GM03348 (cell line): ENCODE results near the gene SLC35G6.
"Not testable (repeated sequence)": the region's sequence is repeated elsewhere in the genome, so short reads cannot be mapped to it uniquely, and the experiment has no call there.

Source experiments
- DNase-seq: peaks from one replicate; pipeline ENCODE4 v3.0.0; 2012; ENCODE audit warnings: low spot score

Gene SLC35G6

DNA sequence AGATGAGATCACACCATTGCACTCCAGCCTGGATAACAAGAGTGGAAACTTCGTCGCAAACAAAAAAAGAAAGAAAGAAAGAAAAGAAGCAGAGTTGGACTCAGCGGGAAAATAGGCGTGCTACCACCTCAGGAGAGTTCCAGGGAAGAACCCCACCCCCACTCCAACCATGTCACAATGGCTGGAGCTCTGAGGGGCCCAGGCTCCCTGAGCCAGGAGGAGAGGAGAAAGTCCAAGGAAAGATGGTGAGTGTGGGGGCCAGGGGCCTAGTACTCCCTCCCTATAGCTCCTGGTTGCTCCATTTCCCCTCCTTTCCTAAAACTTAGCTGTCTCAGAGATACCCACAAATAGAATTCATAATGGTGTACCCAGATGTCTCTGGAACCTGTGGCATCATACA, at the start of gene SLC35G6:
TSS of gene SLC35G6 (plus strand) at position 172 of the 400 bp plus-strand sequence. CDS start at position 243, 71 bp downstream.
- not testable (repeated sequence) for DNase-seq

DNA sequence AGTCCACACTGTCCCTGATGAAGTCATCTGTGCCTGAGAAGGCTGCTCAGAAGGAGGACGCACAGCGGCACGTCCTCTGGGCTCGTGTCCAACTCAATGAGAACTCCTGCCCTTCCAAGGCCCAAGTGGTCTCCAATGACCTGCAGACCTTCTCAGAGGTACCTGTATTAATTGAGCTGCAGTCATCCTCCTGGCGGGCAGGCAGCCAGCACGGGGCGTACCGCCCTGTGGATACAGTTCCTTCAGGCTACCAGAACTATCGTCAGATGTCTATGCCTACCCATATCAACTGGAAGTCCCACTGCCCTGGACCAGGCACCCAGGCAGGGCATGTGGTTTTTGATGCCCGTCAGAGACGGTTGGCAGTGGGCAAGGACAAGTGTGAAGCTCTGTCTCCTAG, 49.0 kb upstream of the SLC35G6 start:
- DNase-seq = no peak

GRCh38 chr17:7435676-7436555, 45.3 kb upstream of the SLC35G6 start:
- no peak for DNase-seq

- DNase-seq = peak; percentile 91
Observed at GRCh38 chr17:7436556-7437368, 44.5 kb upstream of the SLC35G6 start.

DNA sequence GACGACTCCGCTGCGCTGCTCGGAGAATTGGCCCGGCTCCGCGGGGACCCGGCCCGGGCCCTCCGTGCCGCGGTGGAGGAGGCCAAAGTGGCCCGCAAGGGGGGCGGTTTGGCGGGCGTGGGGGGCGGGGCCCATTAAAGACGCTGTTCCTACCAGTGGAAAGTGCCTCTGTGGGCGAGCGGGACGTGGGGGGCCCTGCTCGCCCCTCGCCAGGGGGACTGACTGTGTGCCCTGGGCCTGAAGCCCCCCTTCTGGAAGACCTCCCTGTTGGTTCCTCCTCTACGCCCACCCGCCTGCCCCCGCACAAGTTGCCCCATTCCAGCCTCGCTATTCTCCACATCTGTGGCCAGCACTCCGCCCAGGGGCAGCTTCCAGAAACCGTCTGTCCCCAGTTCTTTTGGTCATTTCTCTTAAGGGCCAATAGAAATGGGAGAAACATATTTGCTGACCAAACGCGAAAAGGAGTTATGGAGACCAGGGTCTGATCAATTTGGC, 43.8 kb upstream of the SLC35G6 start:
- DNase-seq = no peak

GRCh38 chr17:7437950-7438614, 43.2 kb upstream of the SLC35G6 start:
- DNase-seq = no peak

DNA sequence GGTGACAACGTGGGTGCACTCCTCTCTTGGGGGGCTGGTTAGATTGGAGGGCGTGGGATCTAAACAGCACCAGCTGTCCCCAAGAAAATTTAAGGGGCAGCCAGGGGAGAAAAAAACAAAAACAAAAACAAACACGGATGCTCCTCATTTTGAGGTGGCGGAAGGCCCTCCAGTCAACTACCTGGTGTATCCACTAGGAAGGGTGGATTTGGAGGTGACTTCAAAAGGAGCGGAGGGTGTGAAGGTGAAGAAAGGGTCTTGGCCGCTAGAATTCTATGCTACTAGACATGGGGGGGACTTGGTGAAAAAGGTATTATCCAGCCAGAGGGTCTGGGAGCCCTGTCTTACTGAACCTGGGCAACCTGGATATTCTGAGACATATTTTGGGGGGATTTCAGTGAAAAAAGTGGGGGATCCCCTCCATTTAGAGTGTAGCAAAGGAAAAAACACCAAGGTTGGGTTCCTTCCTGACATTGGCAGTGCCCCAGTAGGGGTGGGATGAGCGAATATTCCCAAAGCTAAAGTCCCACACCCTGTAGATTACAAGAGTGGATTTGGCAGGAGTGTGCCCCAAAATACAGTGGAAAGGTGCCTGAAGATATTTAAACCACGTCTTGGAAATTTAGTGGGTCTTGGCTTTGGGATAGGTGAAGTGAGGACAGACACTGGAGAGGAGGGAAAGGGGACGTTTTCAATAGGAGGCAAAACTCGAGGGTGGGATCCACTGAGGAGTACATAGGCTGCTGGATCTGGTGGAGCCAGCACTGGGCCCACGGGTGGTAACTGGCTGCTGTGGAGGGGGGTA, 42.4 kb upstream of the SLC35G6 start:
- DNase-seq = no peak

DNA sequence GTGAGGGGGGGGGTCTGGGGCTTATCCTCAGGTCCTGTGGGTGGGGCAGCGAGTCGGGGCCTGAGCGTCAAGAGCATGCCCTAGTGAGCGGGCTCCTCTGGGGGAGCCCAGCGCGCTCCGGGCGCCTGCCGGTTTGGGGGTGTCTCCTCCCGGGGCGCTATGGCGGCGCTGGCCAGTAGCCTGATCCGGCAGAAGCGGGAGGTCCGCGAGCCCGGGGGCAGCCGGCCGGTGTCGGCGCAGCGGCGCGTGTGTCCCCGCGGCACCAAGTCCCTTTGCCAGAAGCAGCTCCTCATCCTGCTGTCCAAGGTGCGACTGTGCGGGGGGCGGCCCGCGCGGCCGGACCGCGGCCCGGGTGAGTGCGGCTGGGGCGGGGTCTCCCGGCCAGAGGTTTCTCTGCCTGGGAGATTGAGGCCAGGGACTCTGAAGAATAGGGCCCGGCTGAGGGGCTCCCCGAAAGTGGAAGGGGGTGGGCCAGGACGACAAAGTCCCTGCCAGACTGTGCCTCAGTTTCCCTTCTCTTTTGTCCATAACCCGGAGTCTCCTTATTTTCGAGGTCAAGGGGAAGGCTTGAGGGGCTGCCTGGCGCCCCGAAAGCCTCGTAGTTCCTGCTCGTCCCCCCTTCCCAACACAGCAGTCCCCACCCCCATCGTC, 41.7 kb upstream of the SLC35G6 start, which contains the start of gene FGF11:
TSS of gene FGF11 (plus strand) at position 51 of the 651 bp plus-strand sequence. CDS start at position 160, 109 bp downstream.
- no peak for DNase-seq

DNA sequence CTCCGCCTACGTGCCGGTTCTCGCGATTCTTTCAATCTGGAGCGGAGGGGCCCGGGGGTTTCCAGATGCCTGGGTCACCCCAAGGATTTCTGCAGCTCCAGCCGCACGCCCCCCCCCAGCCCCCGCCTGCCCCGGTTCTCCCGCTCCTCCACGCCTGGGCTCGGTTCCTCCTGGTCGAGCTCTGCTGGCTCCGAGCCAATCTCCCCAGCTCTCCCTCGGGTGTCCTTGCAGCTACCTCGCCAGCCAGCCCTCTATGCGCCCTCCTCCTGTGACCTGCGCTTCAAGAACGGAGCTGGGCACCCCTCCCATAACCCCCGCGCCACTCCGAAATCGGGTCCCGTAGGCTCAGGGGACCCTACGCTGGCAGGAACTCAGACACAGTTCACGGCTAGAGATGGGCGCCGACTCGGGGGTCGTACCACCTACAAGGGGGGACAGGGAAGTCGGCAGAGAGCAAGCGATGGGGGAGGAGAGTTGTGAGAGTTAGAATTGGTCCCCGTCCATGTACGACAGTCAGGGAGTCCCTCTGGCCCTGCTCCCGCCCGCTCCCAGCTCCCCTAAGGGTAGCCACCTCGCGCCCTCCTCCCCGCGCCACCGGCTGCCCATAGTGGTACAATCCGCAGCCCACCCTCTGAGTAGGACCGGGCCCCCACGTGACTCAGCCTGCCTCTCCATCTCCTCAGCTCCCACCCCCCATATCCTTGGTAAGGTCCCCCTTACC, 41.0 kb upstream of the SLC35G6 start:
- DNase-seq = peak; percentile 37

GRCh38 chr17:7440834-7441195, 40.4 kb upstream of the SLC35G6 start:
- DNase-seq = no peak

DNA sequence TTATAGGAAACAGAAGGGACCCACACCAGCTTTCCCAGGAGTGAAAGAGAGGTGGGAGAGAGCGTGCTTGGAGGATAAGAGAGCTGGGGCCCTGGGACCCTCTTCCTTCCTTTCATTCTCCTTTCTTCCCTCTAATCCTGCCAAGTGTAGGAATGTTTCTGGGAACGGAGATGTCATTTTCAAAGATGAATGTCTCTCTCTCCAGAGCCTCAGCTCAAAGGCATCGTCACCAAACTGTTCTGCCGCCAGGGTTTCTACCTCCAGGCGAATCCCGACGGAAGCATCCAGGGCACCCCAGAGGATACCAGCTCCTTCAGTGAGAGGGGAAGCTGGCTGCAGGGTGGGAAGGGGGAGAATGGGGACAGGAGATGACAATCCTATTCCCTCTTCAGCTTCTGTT, 40.0 kb upstream of the SLC35G6 start:
- no peak for DNase-seq

GRCh38 chr17:7442142-7442541, 39.1 kb upstream of the SLC35G6 start:
- DNase-seq = no peak

DNA sequence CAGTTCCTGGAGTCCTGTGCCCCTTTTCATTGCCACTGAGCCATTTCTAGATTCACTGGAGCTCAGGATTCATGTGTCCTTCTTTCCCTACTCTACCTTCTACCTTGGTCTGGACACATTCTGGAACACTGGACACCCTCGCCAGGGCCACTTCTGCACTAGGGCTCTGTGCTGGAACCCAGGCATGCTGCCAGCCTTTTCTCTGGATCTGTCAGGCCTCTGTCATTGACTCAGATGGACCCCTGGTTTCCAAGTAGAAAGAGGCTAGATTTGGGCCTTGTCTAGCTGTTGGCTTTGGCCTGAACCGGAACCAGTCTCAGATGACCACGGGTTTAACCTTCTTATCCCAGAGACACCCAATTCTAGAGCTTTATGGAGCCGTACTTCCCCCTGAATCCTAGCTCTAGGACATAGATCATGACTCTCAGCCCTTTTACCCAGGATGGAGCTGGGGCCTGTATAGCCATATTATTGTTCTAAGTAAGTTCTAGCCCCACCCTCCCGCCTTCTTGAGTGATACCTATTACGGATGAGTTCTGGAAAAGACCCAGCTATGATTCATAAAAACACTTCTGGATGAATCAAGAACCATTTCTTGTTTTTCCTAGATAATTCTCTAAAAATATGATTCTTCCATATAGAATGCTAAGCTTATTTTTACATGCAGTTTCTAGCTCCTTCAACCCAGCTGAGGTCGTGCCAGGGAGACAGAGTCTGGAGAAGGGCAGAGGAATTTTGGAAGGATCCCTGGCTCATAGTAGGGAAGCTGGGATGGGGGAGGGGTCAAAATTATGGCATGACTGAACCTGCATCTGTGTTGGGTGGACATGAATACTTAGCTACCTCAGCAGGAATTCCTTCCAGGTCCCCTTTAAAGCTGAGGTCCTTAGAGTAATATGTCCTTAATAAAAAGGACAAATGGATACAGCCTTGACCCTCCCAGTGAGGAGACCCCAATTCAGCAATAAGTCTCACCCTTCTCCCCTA, 37.5 kb upstream of the SLC35G6 start:
- no peak for DNase-seq

GRCh38 chr17:7444682-7445618, 36.3 kb upstream of the SLC35G6 start, which contains the start of gene CHRNB1:
TSS of gene CHRNB1 (plus strand) at chr17:7445061. CDS start at chr17:7445128, 67 bp downstream.
- peak; percentile 77 for DNase-seq

GRCh38 chr17:7445619-7445968, 35.7 kb upstream of the SLC35G6 start:
- DNase-seq = no peak

DNA sequence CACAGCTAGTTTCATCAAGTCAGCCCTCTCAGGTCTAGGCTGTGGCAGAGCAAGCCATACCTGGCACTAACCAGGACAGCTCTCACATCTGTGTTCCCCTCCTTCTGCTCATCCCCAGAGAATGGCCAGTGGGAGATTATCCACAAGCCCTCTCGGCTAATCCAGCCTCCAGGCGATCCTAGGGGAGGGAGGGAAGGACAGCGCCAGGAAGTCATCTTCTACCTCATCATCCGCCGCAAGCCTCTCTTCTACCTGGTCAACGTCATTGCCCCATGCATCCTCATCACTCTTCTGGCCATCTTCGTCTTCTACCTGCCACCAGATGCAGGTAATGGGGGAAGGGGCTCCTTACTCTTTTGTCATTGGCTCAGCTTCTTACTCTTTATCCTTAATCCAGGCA, 32.8 kb upstream of the SLC35G6 start:
- DNase-seq = no peak

- no peak for DNase-seq
Observed at GRCh38 chr17:7459961-7460545, 21.2 kb upstream of the SLC35G6 start.
